GM21737 (cell line): Measurements from ENCODE around the gene KRAS.
"Not testable (repeated sequence)": the region's sequence is repeated elsewhere in the genome, so short reads cannot be mapped to it uniquely, and the experiment has no call there.

Experiments used
- ATAC-seq: cut with Tn5 transposase; IDR thresholded peaks from one replicate; pipeline ENCODE4 v1.9.1; 2021; ENCODE audit warnings: mild to moderate bottlenecking, moderate library complexity; ENCODE audit not compliant: unreplicated experiment

Gene KRAS

DNA sequence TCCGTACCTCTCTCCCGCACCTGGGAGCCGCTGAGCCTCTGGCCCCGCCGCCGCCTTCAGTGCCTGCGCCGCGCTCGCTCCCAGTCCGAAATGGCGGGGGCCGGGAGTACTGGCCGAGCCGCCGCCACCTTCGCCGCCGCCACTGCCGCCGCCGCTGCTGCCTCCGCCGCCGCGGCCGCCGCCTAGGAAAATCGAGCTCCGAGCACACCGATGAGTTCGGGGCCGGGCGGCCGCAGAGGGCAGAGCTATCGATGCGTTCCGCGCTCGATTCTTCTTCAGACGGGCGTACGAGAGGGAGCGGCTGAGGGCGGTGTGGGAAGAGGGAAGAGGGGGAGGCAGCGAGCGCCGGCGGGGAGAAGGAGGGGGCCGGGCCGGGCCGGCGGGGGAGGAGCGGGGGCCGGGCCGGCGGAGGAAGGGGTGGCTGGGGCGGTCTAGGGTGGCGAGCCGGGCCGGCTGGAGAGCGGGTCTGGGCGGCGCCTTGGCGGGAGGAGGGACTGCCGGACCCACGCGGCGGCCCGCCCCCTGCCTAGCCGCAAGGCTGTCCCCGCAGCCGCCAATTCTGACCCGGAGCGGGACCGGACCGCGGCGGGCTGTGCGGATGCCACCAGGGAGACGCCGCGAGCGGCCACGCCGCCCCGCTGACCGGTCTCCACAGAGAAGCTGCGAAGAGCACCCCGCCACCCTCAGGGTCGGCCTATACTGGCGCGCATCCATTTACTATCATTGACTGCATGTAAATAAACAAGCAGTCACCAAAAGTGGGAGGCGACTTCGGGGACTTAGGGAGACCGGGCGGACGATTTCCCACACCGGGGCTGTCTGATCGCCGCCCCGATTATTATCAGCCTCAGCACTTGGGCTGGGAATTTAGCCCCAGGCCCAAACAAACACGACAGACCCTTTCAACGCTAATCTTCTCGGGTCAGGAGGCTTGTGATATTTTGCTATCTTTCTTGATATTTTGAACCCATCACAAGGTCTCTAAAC lies at the start of gene KRAS:
KRAS (minus strand) TSS at position 186 of the 987 bp plus-strand sequence.
- ATAC-seq: peak; percentile 78

GRCh38 chr12:25296381-25296780 lies 45.7 kb upstream of the KRAS start:
- ATAC-seq: no peak

- ATAC-seq: no peak
Measured at GRCh38 chr12:25295361-25295760, 44.6 kb upstream of the KRAS start.

DNA sequence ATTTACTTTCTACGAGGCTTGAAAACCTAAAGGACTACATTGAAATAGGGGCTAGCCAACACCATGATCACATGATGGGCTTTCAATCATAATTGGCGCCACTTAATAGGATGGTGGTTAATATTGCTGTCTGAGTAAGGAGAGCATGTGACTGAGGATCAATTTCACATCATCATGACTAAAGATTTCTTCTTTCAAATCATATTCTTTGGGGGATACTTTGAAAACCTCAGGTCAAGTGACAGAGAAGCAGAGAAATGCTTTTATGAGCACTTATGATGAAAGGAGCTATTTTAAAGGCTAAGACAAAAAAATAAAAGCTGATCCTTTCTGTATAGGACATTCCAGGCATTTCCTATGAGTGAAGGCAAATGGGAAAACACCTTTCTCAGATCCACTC lies 42.9 kb upstream of the KRAS start:
- no peak for ATAC-seq

GRCh38 chr12:25292810-25293221 lies 42.1 kb upstream of the KRAS start:
- ATAC-seq: not testable (repeated sequence)

DNA sequence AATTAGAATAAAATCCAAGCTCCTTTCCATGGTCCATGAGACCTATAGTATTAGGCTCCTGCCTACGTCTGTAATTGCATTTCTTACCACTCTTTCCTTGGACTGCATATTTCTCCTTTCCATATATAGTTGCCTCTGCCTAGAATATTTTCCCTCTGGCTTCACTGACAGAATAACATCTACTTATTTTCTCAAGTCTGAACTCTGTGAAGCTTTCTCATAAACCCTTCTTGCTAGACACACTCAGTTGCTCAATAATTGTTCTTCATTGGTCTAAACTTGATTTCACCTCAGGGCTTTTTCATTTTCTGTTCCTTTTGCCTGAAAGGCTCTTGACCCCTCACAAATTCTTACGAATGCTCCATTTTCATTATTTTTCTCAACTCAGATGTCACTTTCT lies 36.9 kb upstream of the KRAS start:
- no peak for ATAC-seq

DNA sequence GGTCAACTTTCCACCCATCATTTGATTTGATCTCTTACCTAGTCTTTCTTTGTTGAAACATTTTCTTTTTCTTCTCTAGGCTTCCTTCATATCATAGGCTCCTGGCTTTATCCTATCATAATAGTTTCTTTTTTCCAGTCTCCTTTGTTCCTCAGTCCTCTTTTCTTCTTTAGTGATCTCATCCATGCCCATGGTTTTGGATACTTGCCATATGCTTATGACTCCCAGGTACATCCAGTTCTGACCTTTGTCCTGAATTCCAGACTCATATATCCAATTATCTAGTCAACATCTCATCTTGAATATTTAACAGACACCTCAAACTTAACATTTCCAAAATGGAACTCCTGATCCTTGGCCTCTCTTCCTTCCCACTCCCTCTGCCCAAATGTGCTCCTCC lies 36.1 kb upstream of the KRAS start:
- ATAC-seq: no peak

DNA sequence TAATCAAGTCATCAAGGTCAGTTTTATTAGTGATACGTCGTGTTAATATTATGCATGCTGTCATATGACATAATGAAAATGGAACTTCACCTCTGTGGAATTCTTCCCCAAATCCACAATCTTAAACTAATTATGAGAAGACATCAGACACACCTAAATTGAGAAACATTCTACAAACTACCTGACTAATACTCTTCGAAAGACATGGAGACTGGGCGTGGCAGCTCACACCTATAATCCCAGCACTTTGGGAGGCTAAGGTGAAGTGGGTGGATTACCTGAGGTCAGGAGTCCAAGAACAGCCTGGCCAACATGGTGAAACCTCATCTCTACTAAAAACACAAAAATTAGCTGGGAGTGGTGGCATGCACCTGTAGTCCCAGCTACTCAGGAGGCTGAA lies 33.3 kb upstream of the KRAS start:
- no peak for ATAC-seq

DNA sequence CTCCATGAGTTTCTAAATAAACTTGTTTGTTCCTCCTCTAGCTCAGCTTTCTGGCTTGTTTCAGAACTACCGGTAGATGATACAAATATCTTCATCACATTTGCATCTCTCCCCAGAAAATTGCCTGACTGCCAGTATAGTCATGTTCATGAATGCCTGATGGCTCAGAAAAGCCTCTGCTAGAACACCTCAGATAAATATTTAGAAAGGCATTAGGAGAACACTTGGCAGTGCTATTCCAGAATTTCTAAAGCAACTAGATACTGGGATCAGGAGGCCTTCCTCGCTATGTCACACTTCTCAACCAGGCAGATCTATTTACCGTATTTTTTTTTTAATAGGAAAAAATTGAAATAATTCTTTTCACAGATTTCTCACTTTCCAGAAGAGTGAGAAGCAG lies 32.3 kb upstream of the KRAS start:
- no peak for ATAC-seq

DNA sequence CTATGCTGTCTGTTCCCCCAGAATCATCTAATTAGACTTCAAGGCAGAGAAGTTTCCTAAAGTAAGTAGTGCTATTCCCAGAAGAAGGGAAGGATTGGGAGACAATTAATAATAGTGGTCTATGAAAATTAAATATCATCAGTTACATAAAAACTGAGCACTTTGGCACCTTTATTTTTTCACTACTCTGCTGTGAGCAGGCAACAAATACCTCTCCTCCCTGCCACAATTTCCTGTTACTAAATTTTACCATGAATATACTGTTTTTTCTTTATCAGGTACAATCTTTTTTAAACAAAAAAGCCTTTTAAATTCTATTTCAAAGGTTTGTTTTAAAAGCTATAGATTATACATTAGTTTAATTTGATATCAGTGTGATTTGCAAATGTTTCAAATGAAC lies 29.4 kb upstream of the KRAS start:
- ATAC-seq: no peak

DNA sequence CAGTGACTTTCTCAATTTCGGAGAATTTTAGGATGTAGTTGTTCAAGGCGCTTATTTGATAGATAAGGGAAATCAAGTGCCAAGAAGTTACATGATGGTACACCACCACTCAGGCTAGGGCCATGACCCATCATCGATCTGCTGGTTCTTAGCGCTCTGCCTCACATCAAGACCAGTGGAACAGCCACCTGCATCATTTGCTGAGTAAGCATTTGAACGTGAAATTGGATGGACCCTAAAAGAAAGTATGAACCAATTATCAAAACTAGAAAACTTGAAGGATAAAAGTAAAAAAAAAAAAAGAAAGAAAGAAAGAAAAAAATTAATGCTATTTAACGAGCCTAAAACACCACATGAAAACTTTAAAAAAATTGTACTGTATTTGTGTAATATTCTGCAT lies 27.5 kb upstream of the KRAS start:
- ATAC-seq: no peak

- no peak for ATAC-seq
Measured at GRCh38 chr12:25276199-25276937, 25.6 kb upstream of the KRAS start.

GRCh38 chr12:25271486-25272098 lies 20.9 kb upstream of the KRAS start:
- ATAC-seq: no peak

GRCh38 chr12:25269701-25270100 lies 19.0 kb upstream of the KRAS start:
- ATAC-seq: peak; percentile 72

DNA sequence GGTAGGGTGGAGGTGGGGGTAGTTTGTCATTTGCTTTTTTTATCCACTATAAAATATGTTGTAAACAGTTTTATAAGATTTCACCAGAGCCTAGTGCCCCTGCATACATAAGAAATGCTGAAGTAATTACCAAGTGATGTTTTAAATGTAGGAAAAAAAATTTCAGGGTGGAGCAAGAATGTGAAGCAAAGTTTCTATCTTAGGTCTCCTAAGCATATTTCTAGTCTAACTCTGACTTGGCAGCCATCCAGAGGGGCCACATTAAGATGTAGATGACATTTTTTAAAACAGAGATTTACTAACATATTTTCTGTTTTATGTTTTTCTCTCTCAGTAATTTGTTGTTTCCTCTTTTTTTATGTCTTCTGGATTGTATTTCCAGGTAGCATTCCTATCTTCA lies 15.8 kb upstream of the KRAS start:
- ATAC-seq: no peak

DNA sequence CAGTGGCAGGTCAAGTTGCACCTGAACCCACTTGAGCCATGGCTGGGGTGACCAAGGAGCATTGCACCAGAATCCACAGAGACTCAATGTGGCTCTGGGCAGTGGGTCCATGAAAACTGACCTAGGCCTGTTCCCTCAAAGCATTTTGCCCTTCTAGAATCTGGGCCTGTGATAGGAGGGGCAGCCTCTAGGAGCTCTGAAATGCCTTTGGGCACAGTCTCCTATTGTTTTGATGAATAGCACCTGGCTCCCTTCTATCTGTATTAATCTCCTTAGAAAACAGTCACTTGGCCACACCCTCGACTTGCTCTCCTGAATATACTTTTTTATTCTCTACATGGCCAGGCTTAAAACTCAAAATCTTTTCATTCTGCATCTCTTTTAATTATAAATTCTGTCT lies 14.1 kb upstream of the KRAS start:
- ATAC-seq: no peak

DNA sequence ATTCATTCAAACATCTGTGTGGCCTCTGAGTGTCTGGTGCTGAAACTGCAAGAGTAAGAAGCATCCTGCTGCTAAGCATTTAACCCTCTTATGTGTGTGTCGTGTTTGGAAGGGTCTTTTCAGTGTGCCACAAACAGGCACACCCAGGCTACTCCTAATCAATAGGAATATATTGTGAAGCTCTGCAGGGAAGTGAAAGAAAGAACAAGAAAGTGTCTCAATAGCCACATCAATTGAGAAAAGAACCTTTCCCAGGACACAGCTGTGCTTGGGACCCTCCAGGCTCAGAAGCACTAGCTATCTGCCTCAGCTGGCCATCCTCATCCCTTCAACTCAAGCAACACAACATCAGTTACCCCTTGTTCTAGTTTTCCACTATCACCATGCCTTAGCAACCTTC lies 13.4 kb upstream of the KRAS start:
- ATAC-seq: no peak

GRCh38 chr12:25263594-25263993 lies 12.9 kb upstream of the KRAS start:
- ATAC-seq: no peak

DNA sequence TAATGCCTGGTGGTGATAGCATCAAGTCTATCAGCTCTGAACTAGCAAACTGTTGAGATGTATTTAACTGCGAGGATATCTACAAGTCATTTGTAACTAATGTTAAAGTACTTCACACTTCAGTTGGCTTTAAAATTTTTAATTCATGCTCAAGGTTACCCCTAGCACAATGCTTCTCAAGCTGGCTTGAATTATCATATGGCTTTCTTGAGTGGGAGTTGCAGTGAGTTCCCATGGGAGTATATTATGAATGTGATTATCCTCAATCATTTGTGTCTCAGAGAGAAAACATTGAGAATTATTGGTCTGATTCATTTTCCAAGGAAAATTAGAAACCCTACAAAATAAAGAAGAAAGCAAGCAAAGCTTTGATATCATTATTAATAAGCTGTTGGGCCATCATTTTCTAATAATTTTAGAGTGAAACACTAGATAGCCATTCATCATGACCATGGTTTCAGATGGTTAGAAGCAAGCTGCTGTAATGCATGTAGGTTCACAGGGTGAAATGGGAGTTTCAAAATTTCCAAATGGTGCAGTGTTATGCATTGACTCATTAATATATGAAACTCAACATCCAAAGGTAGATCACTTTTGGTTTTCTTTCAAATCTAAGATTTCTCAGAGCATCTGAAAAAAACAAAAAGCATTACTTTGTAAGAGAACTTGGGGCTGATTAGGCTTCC lies 11.8 kb upstream of the KRAS start:
- ATAC-seq: no peak

- no peak for ATAC-seq
Measured at GRCh38 chr12:25257590-25258324, 7.0 kb upstream of the KRAS start.
